ENCODE measurements around the gene EIPR1. TPM values are rescaled to one million over a fixed set of nuclear protein-coding genes. Genes with fewer than 3 reads are reported as not detected.

EIPR1 gene
- polyA plus RNA-seq, 2 of the 4 experiments (the other 2 are of a cell fraction), result 55.0 to 65.0 TPM

DNA sequence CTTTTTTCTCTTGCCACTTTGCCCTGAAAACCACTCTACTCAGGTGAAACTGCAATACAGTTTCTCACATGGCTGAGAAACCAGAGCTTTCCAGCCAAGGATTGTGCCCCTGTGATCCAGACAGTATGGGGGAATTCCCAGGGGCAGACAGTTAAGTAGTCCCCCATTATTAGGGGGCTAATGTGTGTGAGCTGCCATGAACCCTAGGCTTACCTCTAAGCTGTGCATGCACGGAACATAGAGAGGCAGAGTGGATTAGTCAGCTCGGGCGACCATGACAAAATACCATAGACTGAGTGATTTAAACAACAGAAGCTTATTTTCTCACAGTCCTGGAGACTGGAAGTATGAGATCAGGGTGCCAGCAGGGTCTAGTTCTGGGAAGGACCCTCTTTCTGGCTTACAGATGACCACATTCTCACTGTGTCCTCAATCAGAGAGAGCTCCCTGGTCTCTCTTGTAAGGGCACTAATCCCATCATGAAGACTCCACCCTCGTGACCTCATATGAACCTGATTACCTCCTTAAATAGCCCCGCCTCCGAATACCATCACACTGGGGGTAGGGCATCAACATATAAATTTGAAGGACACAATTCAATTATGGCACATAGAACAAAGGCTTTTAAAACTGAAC lies 215.1 kb downstream of the EIPR1 start (continued):
- TF ChIP-seq, protein P1, sequence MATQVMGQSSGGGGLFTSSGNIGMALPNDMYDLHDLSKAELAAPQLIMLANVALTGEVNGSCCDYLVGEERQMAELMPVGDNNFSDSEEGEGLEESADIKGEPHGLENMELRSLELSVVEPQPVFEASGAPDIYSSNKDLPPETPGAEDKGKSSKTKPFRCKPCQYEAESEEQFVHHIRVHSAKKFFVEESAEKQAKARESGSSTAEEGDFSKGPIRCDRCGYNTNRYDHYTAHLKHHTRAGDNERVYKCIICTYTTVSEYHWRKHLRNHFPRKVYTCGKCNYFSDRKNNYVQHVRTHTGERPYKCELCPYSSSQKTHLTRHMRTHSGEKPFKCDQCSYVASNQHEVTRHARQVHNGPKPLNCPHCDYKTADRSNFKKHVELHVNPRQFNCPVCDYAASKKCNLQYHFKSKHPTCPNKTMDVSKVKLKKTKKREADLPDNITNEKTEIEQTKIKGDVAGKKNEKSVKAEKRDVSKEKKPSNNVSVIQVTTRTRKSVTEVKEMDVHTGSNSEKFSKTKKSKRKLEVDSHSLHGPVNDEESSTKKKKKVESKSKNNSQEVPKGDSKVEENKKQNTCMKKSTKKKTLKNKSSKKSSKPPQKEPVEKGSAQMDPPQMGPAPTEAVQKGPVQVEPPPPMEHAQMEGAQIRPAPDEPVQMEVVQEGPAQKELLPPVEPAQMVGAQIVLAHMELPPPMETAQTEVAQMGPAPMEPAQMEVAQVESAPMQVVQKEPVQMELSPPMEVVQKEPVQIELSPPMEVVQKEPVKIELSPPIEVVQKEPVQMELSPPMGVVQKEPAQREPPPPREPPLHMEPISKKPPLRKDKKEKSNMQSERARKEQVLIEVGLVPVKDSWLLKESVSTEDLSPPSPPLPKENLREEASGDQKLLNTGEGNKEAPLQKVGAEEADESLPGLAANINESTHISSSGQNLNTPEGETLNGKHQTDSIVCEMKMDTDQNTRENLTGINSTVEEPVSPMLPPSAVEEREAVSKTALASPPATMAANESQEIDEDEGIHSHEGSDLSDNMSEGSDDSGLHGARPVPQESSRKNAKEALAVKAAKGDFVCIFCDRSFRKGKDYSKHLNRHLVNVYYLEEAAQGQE (IDR thresholded peaks at IDR 0.05), result no peak
- TF ChIP-seq SREBF2 (IDR thresholded peaks at IDR 0.05), result no peak

DNA sequence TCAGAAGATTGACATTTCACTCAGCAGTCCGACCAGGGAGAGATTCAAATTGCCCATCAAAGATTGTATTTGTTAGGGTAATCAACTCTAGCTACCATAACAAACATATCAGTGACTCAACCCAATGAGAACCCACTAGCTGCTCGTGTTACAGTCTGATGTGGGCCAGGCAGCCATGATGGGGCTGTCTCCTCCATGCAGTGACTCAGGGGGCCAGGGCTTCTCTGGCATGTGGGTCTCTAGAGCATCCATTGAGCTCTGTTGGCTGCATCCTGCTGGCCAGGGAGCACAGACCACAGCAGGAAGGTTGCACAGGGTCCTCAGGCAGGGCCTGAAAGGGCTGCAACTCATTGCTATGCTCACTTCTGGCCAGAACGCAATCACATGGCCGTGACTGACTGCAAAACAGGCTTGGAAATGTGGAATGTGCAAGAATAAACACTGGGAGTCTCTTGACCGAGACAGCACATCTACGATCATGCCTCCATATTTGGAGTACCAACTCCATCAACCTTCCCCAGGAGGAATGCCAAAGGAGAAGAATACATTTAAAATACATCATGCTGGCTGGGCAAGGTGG lies 216.8 kb downstream of the EIPR1 start:
- Histone ChIP-seq H3K4me3 (no peak overlapping the region), H3K27ac (no peak overlapping the region), H3K4me1 (no peaks in the 10 kb centered on the region), H3K9me3 (peaks cover 8% of the 10 kb centered on the region; the same call in 2 of the 3 replicates), H3K4me2 (no peak overlapping the region)
- TF ChIP-seq NFE2L2 (conservative IDR thresholded peaks at IDR 0.05; ENCODE audit: low read length), result no peak
- ChIA-PET CTCF (interaction anchor here (1.4 kb wide), 1 partner anchor 33 kb away, joined by 3 read pairs; no protein-coding TSS in a partner anchor), POLR2A (no interaction called here)
- 90% methylated on average over 6 of the region's 6 CpGs for WGBS (ENCODE audit: missing lambda C conversion rate)
- DNase-seq (ENCODE audit: low read depth in 1 of 2, low spot score in 1 of 2), result no peak
- FAIRE-seq, result no peak
- no peak for ATAC-seq

DNA sequence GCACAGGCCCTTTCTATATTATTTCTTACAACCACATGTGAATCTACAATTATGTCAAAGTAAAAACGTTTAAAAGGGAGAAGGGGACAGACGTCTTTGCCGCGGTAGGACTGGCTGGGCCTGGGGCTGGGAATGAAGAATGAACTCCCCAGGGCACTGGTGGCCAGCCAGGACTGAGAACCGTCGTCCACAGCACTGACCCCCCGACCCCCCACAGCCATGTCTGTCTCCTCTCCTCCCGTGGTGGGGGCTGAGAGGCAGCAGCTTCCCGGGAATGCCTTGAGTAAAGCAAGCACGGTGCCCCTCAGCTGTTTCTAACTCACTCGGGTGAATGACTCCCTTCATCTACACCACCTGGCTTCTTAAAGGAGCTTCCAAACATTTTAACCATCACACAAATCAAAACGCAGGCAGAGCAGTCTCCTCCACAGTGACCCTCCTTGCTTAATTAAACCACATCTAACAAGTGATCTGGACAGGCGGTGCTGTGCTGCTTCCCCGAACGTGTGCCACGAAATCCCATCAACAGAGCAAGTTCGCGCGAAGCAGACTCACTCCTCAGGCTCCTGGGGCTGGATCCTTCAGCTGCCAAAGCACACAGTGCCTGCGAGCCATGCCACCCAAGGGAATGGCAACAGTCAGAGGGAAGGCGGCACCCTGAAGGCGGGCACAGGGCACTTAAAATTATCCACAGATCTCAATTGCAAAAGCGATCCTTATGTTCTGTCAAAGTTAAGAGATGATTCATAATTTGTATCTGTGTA lies 217.7 kb downstream of the EIPR1 start:
- TF ChIP-seq CBX8 (IDR thresholded peaks at IDR 0.05), result no peak
- H3K4me2 ChIP-seq, result no peak overlapping the region
- no peak overlapping the region for H3K4me3 ChIP-seq
- H3K9me3 ChIP-seq, result peaks cover 8% of the 10 kb centered on the region; the same call in 2 of the 3 replicates
- ChIA-PET POLR2A (no interaction called here), CTCF (no interaction called here)
- no peaks in the 10 kb centered on the region for H3K4me1 ChIP-seq
- H3K27ac ChIP-seq, result no peak overlapping the region
- DNase-seq (ENCODE audit: low read depth in 1 of 2, low spot score in 1 of 2) (no peak), FAIRE-seq (no peak), ATAC-seq (no peak)
- 84% methylated on average over 23 of the region's 23 CpGs for WGBS (ENCODE audit: missing lambda C conversion rate)

DNA sequence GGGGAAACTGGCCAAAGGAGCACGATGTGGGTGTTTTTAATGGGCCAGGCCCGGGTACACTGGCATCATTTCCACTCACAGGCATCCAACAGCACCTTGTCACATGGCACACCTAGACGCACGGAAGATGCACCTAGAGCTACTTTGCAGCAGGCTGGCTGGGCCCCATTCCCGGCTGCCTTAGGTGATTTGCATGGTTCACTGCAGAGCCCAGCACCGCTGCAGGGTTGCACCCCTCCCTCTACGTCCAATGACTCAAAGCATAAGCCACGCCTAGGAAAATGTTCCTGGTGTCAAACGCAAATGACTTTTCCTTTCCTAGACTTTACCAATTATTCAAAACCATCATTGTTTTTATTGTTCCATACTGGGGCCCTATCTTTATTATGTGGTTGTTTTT lies 222.9 kb downstream of the EIPR1 start:
- ATAC-seq, result peak in 1 of 2 experiments; percentile 39; a peak in 1 of 6 replicates
- H3K27ac ChIP-seq, result no peak overlapping the region
- no peak overlapping the region for H3K4me3 ChIP-seq
- no peak for FAIRE-seq
- 71% methylated on average over 9 of the region's 9 CpGs for WGBS (ENCODE audit: missing lambda C conversion rate)
- no peak overlapping the region for H3K4me2 ChIP-seq
- TF ChIP-seq, protein P2, sequence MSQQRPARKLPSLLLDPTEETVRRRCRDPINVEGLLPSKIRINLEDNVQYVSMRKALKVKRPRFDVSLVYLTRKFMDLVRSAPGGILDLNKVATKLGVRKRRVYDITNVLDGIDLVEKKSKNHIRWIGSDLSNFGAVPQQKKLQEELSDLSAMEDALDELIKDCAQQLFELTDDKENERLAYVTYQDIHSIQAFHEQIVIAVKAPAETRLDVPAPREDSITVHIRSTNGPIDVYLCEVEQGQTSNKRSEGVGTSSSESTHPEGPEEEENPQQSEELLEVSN (IDR thresholded peaks at IDR 0.05; ENCODE audit: borderline replicate concordance, low read depth), result no peak
- no peak for TF ChIP-seq MAZ (IDR thresholded peaks at IDR 0.05; ENCODE audit: borderline replicate concordance, low read depth, low read length)
- no peak for TF ChIP-seq NR3C1 (IDR thresholded peaks at IDR 0.05)
- TF ChIP-seq NPAS2 (CRISPR knock-in tag; IDR thresholded peaks at IDR 0.05; ENCODE audit: borderline replicate concordance), result no peak
- TF ChIP-seq BHLHE40 (IDR thresholded peaks at IDR 0.05; ENCODE audit: low read depth, low read length), result no peak
- no peak for TF ChIP-seq TP53 (CRISPR knock-in tag; IDR thresholded peaks at IDR 0.05)
- no peak for TF ChIP-seq ZNF302 (CRISPR knock-in tag; IDR thresholded peaks at IDR 0.05)
- no peak for TF ChIP-seq KDM5A (IDR thresholded peaks at IDR 0.05)
- TF ChIP-seq HEYL (CRISPR knock-in tag; IDR thresholded peaks at IDR 0.05), result no peak
- TF ChIP-seq RCOR1 (IDR thresholded peaks at IDR 0.05; ENCODE audit: low read depth, low read length), result no peak
- TF ChIP-seq, protein P3, sequence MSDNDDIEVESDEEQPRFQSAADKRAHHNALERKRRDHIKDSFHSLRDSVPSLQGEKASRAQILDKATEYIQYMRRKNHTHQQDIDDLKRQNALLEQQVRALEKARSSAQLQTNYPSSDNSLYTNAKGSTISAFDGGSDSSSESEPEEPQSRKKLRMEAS (IDR thresholded peaks at IDR 0.05), result no peak
- ChIA-PET CTCF (no interaction called here), POLR2A (no interaction called here)
- DNase-seq (ENCODE audit: low read depth in 1 of 2, low spot score in 1 of 2), result no peak
- H3K9me3 ChIP-seq, result no peaks in the 10 kb centered on the region
- peaks cover 6% of the 10 kb centered on the region; the same call in 1 of the 3 replicates for H3K4me1 ChIP-seq
